CD4-positive, CD25-positive, alpha-beta regulatory T cell (primary cell): Measurements from ENCODE around the gene UPF3B. TPM values are rescaled to one million over a fixed set of nuclear protein-coding genes. Genes with fewer than 3 reads are reported as not detected.

Source experiments
- ATAC-seq, 2 donors: fragments of 150-1000 bp; cut with Tn5 transposase; one replicate each; pipeline ENCODE4 v1.10.0; 2021; ENCODE audit warnings: low read depth in 2 of 2, moderate number of reproducible peaks in 2 of 2, moderate library complexity in 1 of 2
- DNase-seq, 3 donors: peaks; one replicate each; pipeline versions ENCODE4 v3.0.0 to v3.0.0-alpha.2; 2012 to 2022; ENCODE audit warnings: mixed read lengths in 1 of 3
- H3K27ac ChIP-seq: one replicate; pipeline ENCODE4 v1.7.0; 2013; ENCODE audit warnings: mild to moderate bottlenecking, low read length; ENCODE audit not compliant: insufficient read depth, poor library complexity, severe bottlenecking
- H3K27me3 ChIP-seq: one replicate; pipeline ENCODE4 v1.7.0; 2013; ENCODE audit warnings: low read length; ENCODE audit not compliant: control insufficient read depth, insufficient read depth
- H3K36me3 ChIP-seq: one replicate; pipeline ENCODE4 v1.7.0; 2013; ENCODE audit warnings: mild to moderate bottlenecking, low read length, moderate library complexity; ENCODE audit not compliant: control insufficient read depth, insufficient read depth
- H3K4me1 ChIP-seq: 2 replicates; pipeline ENCODE4 v1.7.0; 2013; ENCODE audit warnings: mild to moderate bottlenecking, low read length; ENCODE audit not compliant: insufficient read depth, control insufficient read depth, poor library complexity, severe bottlenecking
- H3K4me3 ChIP-seq: one replicate; pipeline ENCODE4 v1.7.0; 2013; ENCODE audit warnings: low read depth, mild to moderate bottlenecking, low read length, moderate library complexity
- H3K9me3 ChIP-seq, 2 experiments: 1 replicate in 1 of 2; 2 replicates in 1 of 2; pipeline ENCODE4 v1.7.0; 2013; ENCODE audit warnings: low read length in 2 of 2, mild to moderate bottlenecking in 1 of 2, moderate library complexity in 1 of 2; ENCODE audit not compliant: control insufficient read depth in 2 of 2
- H3K27ac Mint-ChIP-seq, 3 donors: one replicate each; pipeline ENCODE4 v1.8.0; 2020 to 2022; ENCODE audit warnings: mild to moderate bottlenecking in 3 of 3, mixed read lengths in 3 of 3, moderate library complexity in 2 of 3
- H3K27me3 Mint-ChIP-seq: one replicate; pipeline ENCODE4 v1.8.0; 2022; ENCODE audit warnings: mild to moderate bottlenecking, mixed read lengths
- H3K36me3 Mint-ChIP-seq: one replicate; pipeline ENCODE4 v1.8.0; 2020; ENCODE audit warnings: mixed read lengths
- H3K4me1 Mint-ChIP-seq, 4 donors: one replicate each; pipeline ENCODE4 v1.8.0; 2020 to 2022; ENCODE audit warnings: mixed read lengths in 4 of 4, mild to moderate bottlenecking in 1 of 4
- H3K4me3 Mint-ChIP-seq, 4 donors: one replicate each; pipeline ENCODE4 v1.8.0; 2020 to 2022; ENCODE audit warnings: mild to moderate bottlenecking in 4 of 4, mixed read lengths in 4 of 4, moderate library complexity in 3 of 4
- H3K9me3 Mint-ChIP-seq, 7 donors: one replicate each; pipeline ENCODE4 v1.8.0; 2020 to 2022; ENCODE audit warnings: mixed read lengths in 7 of 7, mild to moderate bottlenecking in 3 of 7, moderate library complexity in 2 of 7
- polyA plus RNA-seq, 4 donors: library from polyadenylated mRNA; unstranded; fragments of 300-500 nt; fragmentation: Illumina TruSeq; gene quantifications; one replicate each; pipeline ENCODE4 v1.2.3, GENCODE V29; 2021
- total RNA-seq: library from RNA; stranded (reverse); gene quantifications from one replicate; pipeline ENCODE4 v1.2.3, GENCODE V29; 2022

Gene UPF3B
- total and polyA plus RNA-seq, 5 donors from 2014 or later = 2.9 to 10.5 (median 4.0) TPM

DNA sequence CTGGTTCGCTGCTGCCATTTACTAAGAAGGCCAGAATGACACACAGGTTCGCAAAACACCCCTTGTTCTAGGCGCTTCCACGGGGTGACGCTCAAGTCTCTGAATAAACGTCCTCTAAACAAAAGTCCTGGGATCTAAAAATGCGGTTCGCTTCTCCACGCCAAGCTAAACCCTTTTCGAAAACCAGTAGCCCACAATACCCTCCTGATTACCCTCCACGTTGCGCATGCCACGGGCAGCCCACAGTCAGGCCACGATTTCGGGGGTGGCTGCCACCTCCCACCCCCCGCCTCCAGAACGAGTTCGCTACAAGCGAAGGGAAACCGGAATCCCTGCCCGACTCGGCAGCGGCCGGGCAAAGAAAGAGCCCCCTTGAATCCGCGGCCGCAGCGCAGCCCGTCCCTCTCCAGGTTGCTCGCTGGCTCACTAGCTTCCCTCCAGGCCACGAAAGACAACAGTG is 61.8 kb downstream of the UPF3B start:
- Histone ChIP-seq H3K27ac (peak overlapping the region; percentile 94), H3K4me3 (peak overlapping the region; percentile 89), H3K4me1 (peaks cover 25% of the 10 kb centered on the region), H3K9me3 (no peaks in the 10 kb centered on the region), H3K27me3 (no peaks in the 10 kb centered on the region), H3K36me3 (peaks cover 20% of the 10 kb centered on the region)
- H3K36me3 Mint-ChIP-seq = peaks cover 13% of the 10 kb centered on the region
- H3K27me3 Mint-ChIP-seq = no peaks in the 10 kb centered on the region
- peaks cover 0 to 43% (median 16%) of the 10 kb centered on the region in 4 donors for H3K4me1 Mint-ChIP-seq
- H3K9me3 Mint-ChIP-seq = no peaks in the 10 kb centered on the region
- DNase-seq = peak; percentile 8 to 69 (median 54)
- peak; percentile 36 to 43 for ATAC-seq
- peak overlapping the region; percentile 96 to 100 (median 98) for H3K4me3 Mint-ChIP-seq
- peak overlapping the region; percentile 95 to 98 (median 97) for H3K27ac Mint-ChIP-seq

DNA sequence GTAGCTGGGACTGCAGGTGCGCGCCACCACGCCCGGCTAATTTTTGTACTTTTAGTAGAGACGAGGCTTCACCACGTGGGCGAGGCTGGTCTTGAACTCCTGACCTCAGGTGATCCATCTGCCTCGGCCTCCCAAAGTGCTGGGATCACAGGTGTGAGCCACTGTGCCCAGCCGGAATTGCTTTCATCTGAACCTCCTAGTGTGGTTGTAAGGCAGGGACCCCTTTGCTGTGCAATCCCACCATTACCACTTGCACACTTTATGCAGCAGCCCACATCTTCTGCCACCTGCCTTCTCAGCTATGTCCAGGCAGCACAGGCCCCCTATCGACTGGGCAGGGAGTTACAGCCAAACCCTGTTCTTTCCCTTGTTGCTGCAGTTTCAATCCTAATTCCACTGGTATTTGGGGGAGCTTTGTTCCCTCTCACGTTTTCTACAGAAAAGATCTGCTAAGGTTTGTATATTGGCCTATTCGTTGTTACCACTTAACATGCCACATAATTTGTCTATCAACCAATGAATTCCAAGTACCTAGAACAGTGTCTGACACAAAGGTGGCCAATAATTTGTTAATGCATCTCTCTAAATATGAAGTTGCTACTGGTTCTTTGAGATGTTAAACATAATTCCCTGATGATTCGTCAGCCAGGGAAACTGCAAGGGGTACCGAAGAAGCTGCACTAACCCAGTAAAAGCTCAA is 67.9 kb downstream of the UPF3B start:
- Histone ChIP-seq H3K4me1 (peaks cover 20% of the 10 kb centered on the region), H3K4me3 (no peak overlapping the region), H3K9me3 (no peaks in the 10 kb centered on the region), H3K27me3 (no peaks in the 10 kb centered on the region), H3K36me3 (peaks cover 43% of the 10 kb centered on the region), H3K27ac (no peak overlapping the region)
- Mint-ChIP-seq H3K9me3 (no peaks in the 10 kb centered on the region), H3K4me1 (peaks cover 0 to 51% (median 16%) of the 10 kb centered on the region in 4 donors), H3K27me3 (no peaks in the 10 kb centered on the region), H3K4me3 (peak overlapping the region in 1 of 4 donors; percentile 3), H3K27ac (peak overlapping the region in 1 of 3 donors; percentile 77), H3K36me3 (peaks cover 23% of the 10 kb centered on the region)
- DNase-seq (peak; percentile 23 to 55 (median 43)), ATAC-seq (peak in 1 of 2 donors; percentile 62)

Other genes starting within 250 kb of the UPF3B start
- 14.1 TPM for gene NKRF, start 246.5 kb downstream of the UPF3B start, total RNA-seq
- gene NKRF, start 246.5 kb downstream of the UPF3B start, polyA plus RNA-seq = 1 to 10 TPM; 3.4 to 6.9 (median 6.2) TPM
- gene SEPTIN6, start 159.8 kb downstream of the UPF3B start, total RNA-seq = 290 TPM
- gene SEPTIN6, start 159.8 kb downstream of the UPF3B start, polyA plus RNA-seq = 100 to 1,000 TPM; 144 to 201 (median 191) TPM
- not detected for gene SOWAHD, start 94.4 kb downstream of the UPF3B start, total RNA-seq
- under 1 TPM; 0.38 to 0.52 (median 0.46) TPM for gene SOWAHD, start 94.4 kb downstream of the UPF3B start, polyA plus RNA-seq
- 2,712 TPM for gene RPL39, start 61.3 kb downstream of the UPF3B start, total RNA-seq
- gene RPL39, start 61.3 kb downstream of the UPF3B start, polyA plus RNA-seq = 1,000 to 10,000 TPM; 3,971 to 5,634 (median 4,678) TPM
- 30.7 TPM for gene RNF113A, start 18.8 kb upstream of the UPF3B start, total RNA-seq
- 10 to 100 TPM; 59.0 to 85.8 (median 75.4) TPM for gene RNF113A, start 18.8 kb upstream of the UPF3B start, polyA plus RNA-seq
- 56.6 TPM for gene NDUFA1, start 18.9 kb upstream of the UPF3B start, total RNA-seq
- 100 to 1,000 TPM; 306 to 456 (median 332) TPM for gene NDUFA1, start 18.9 kb upstream of the UPF3B start, polyA plus RNA-seq
- gene AKAP14, start 42.9 kb upstream of the UPF3B start, total RNA-seq = not detected
- gene AKAP14, start 42.9 kb upstream of the UPF3B start, polyA plus RNA-seq = not detected
- gene NKAP, start 90.8 kb upstream of the UPF3B start, total RNA-seq = 13.0 TPM
- 1 to 10 TPM; 2.5 to 3.9 (median 3.7) TPM for gene NKAP, start 90.8 kb upstream of the UPF3B start, polyA plus RNA-seq
- gene RHOXF2B, start 224.7 kb upstream of the UPF3B start, total RNA-seq = not detected
- gene RHOXF2B, start 224.7 kb upstream of the UPF3B start, polyA plus RNA-seq = under 1 TPM in 1 of 4 donors, not detected in 3; 0.10 TPM